WTC11 (cell line): ENCODE data around the gene AGBL1. TPM values are rescaled to one million over a fixed set of nuclear protein-coding genes. Genes with fewer than 3 reads are reported as not detected.

Source experiments
- ATAC-seq: fragments of 200-7000 bp; cut with Tn5 transposase; 2 replicates; pipeline ENCODE4 v1.10.0; 2021; ENCODE audit warnings: mild to moderate bottlenecking, moderate library complexity
- CTCF ChIA-PET: fragments of 300-600 bp; sonication (Branson Sonifier 250); formaldehyde crosslinking; loops from one replicate; lab custom pipeline; 2021; ENCODE audit warnings: antibody characterized with exemption; lab: Charles Lee
- POLR2A ChIA-PET: fragments of 350-600 bp; sonication (Branson Sonifier 250); formaldehyde crosslinking; loops from one replicate; lab custom pipeline; 2021; ENCODE audit warnings: antibody characterized with exemption; lab: Charles Lee
- DNase-seq: peaks from one replicate; pipeline ENCODE4 v3.0.0; 2021; ENCODE audit warnings: low spot score
- H3K27ac Mint-ChIP-seq: 2 replicates; pipeline ENCODE4 v1.8.0; 2021; ENCODE audit warnings: mixed read lengths
- H3K27me3 Mint-ChIP-seq: 2 replicates; pipeline ENCODE4 v1.8.0; 2021; ENCODE audit warnings: low read depth, mild to moderate bottlenecking, moderate library complexity, mixed read lengths
- H3K36me3 Mint-ChIP-seq: 2 replicates; pipeline ENCODE4 v1.8.0; 2021; ENCODE audit warnings: mixed read lengths
- H3K4me1 Mint-ChIP-seq: 2 replicates; pipeline ENCODE4 v1.8.0; 2022; ENCODE audit warnings: mixed read lengths
- H3K4me3 Mint-ChIP-seq: 2 replicates; pipeline ENCODE4 v1.8.0; 2021; ENCODE audit warnings: mild to moderate bottlenecking, moderate library complexity, mixed read lengths
- H3K9me3 Mint-ChIP-seq: 2 replicates; pipeline ENCODE4 v1.8.0; 2021; ENCODE audit warnings: mixed read lengths
- AR ChIP-seq: fragments of 250-450 bp; sonication (Bioruptor Pico); IDR thresholded peaks from 2 replicates; pipeline ENCODE4 v1.9.0; 2021; ENCODE audit warnings: mild to moderate bottlenecking
- ATF2 ChIP-seq: sonication (generic); formaldehyde crosslinking; IDR thresholded peaks from 2 replicates; pipeline ENCODE4 v1.8.1; 2022; ENCODE audit warnings: low read depth, missing genetic modification reagents, borderline replicate concordance
- E2F1 ChIP-seq: sonication (generic); formaldehyde crosslinking; IDR thresholded peaks from 2 replicates; pipeline ENCODE4 v1.8.0; 2022; ENCODE audit warnings: mild to moderate bottlenecking, missing genetic modification reagents
- E2F4 ChIP-seq: sonication (generic); formaldehyde crosslinking; IDR thresholded peaks from 2 replicates; pipeline ENCODE4 v1.8.1; 2022; ENCODE audit warnings: low read depth, mild to moderate bottlenecking, moderate library complexity, missing genetic modification reagents, borderline replicate concordance
- FOXP4 ChIP-seq: sonication (generic); formaldehyde crosslinking; IDR thresholded peaks from 2 replicates; pipeline ENCODE4 v1.8.0; 2022; ENCODE audit warnings: mild to moderate bottlenecking, missing genetic modification reagents
- IRF1 ChIP-seq: sonication (generic); formaldehyde crosslinking; IDR thresholded peaks from 2 replicates; pipeline ENCODE4 v1.8.0; 2023; ENCODE audit warnings: missing genetic modification reagents
- JUN ChIP-seq: sonication (generic); formaldehyde crosslinking; IDR thresholded peaks from 2 replicates; pipeline ENCODE4 v1.8.0; 2023; ENCODE audit warnings: mild to moderate bottlenecking, missing genetic modification reagents
- MXD4 ChIP-seq: fragments of 250-450 bp; sonication (Bioruptor Pico); IDR thresholded peaks from 2 replicates; pipeline ENCODE4 v1.8.0; 2021; ENCODE audit warnings: mild to moderate bottlenecking, moderate library complexity, borderline replicate concordance
- MYBL2 ChIP-seq: sonication (generic); formaldehyde crosslinking; IDR thresholded peaks from 2 replicates; pipeline ENCODE4 v1.8.1; 2023; ENCODE audit warnings: mild to moderate bottlenecking, moderate library complexity, missing genetic modification reagents
- NR3C1 ChIP-seq: sonication (generic); formaldehyde crosslinking; conservative IDR thresholded peaks from 2 replicates; pipeline ENCODE4 v1.8.1; 2023; ENCODE audit warnings: low read depth, mild to moderate bottlenecking, missing genetic modification reagents
- PRDM15 ChIP-seq: sonication (generic); formaldehyde crosslinking; IDR thresholded peaks from 2 replicates; pipeline ENCODE4 v1.8.0; 2022; ENCODE audit warnings: missing genetic modification reagents
- TCF7 ChIP-seq: sonication (generic); formaldehyde crosslinking; IDR thresholded peaks from 2 replicates; pipeline ENCODE4 v1.8.0; 2022; ENCODE audit warnings: mild to moderate bottlenecking, low read depth, missing genetic modification reagents, moderate library complexity
- USF2 ChIP-seq: sonication (generic); formaldehyde crosslinking; IDR thresholded peaks from 2 replicates; pipeline ENCODE4 v1.8.1; 2023; ENCODE audit warnings: mild to moderate bottlenecking, missing genetic modification reagents, moderate library complexity
- ZBTB43 ChIP-seq: sonication (generic); formaldehyde crosslinking; IDR thresholded peaks from 2 replicates; pipeline ENCODE4 v1.8.1; 2023; ENCODE audit warnings: mild to moderate bottlenecking, missing genetic modification reagents
- ZNF425 ChIP-seq: fragments of 250-450 bp; sonication (Bioruptor Pico); conservative IDR thresholded peaks from 2 replicates; pipeline ENCODE4 v1.9.0; 2021; ENCODE audit warnings: mild to moderate bottlenecking
- total RNA-seq: library from RNA; stranded (reverse); gene quantifications from 3 replicates; pipeline ENCODE4 v1.2.3, GENCODE V29; 2021

AGBL1 gene
- total RNA-seq, 1 experiment from 2014 or later = not detected

GRCh38 chr15:86629409-86630356 is 550.0 kb downstream of the AGBL1 start (continued):
- TF ChIP-seq E2F1 (no peak), ZNF425 (no peak)

GRCh38 chr15:86630946-86631345 is 551.3 kb downstream of the AGBL1 start:
- Mint-ChIP-seq H3K9me3 (no peaks in the 10 kb centered on the region), H3K4me3 (no peak overlapping the region), H3K4me1 (0 out of 2 replicates have a peak, but pooled peaks cover 3% of the 10 kb centered on the region), H3K27me3 (no peaks in the 10 kb centered on the region), H3K27ac (0 out of 2 replicates have a peak overlapping the region, but pooled peaks have one; percentile 11), H3K36me3 (no peaks in the 10 kb centered on the region)
- ATAC-seq (no peak), DNase-seq (no peak)
- CTCF ChIA-PET = no interaction called here
- POLR2A ChIA-PET = no interaction called here
- no peak for TF ChIP-seq MXD4 (CRISPR knock-in tag)
- no peak for TF ChIP-seq TCF7
- no peak for TF ChIP-seq IRF1 (CRISPR knock-in tag)
- TF ChIP-seq JUN = no peak
- no peak for TF ChIP-seq ZBTB43 (CRISPR knock-in tag)
- TF ChIP-seq USF2 (CRISPR knock-in tag) = no peak
- no peak for TF ChIP-seq AR (CRISPR knock-in tag)
- no peak for TF ChIP-seq PRDM15 (CRISPR knock-in tag)
- no peak for TF ChIP-seq NR3C1
- TF ChIP-seq ATF2 (CRISPR knock-in tag) = no peak
- no peak for TF ChIP-seq MYBL2 (CRISPR knock-in tag)
- no peak for TF ChIP-seq E2F4 (CRISPR knock-in tag)
- TF ChIP-seq FOXP4 (CRISPR knock-in tag) = no peak
